LNCaP clone FGC (cell line): Measurements from ENCODE around the gene MSRB1.

Source experiments
- DNase-seq: peaks from one replicate; pipeline ENCODE4 v3.0.0-alpha.2; 2011; ENCODE audit warnings: low read depth
- H3K4me3 ChIP-seq: 2 replicates; pipeline ENCODE4 v1.5.1; 2011; ENCODE audit warnings: mild to moderate bottlenecking, low read depth, low read length, control low read depth
- CTCF ChIP-seq: IDR thresholded peaks from 2 replicates; pipeline ENCODE4 v1.5.1; 2012; ENCODE audit warnings: mild to moderate bottlenecking; ENCODE audit not compliant: control insufficient read depth, insufficient read depth; ENCODE audit errors: extremely low read depth

Gene MSRB1

GRCh38 chr16:1982991-1983543 is 40.1 kb upstream of the MSRB1 start:
- no peak for DNase-seq
- TF ChIP-seq CTCF: peak; percentile 31; the same call in 1 of the 2 replicates
- peak overlapping the region; percentile 54 for H3K4me3 ChIP-seq

DNA sequence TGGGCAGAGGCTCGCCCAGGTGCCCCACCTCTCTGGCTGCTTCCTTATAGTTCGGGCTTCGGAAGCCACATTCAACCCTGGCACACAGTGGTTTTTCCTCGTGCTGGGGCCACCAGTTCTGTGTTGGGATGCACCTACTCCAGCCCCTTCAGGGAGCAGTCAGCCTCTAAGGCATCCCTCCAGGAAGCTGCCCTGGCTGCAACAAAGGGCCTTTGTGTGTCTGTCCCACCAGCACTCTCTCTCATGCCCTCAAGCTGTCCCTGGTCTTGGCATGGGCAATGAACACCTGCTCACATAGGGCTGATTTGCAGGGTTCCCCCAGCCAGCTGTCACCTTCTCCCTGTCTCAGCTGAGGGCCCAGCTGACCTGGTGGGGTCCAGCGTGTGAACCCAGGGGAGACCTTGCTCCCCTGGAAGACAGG is 39.0 kb upstream of the MSRB1 start:
- no peak overlapping the region for H3K4me3 ChIP-seq
- no peak for TF ChIP-seq CTCF
- DNase-seq: no peak

DNA sequence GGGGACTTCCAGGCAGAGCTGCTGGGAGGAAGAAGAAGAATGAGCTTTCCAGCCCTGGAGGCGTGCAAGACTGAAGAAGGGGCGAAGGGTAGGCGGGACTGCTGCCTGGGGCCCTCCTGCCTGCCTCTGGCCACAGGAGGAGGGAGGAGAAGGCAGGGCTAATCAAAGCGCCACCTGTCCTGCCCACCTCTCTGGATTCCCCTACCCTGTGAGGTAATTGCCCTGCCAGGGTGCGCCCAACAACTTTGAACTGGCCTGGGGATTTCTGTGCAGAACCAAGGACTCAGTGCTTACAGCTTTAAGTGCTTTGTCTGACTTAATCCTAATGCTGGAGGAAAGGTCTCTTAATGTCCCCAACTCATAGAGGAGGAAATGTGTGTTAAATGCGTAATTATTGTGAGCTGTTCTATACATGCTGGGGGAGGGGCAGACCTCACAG is 38.4 kb upstream of the MSRB1 start, which contains the start of gene NOXO1:
NOXO1 (minus strand) TSS at position 72 of the 439 bp plus-strand sequence. CDS start 290 bp downstream, outside the sequence.
- H3K4me3 ChIP-seq: no peak within 1 kb of the TSS

DNA sequence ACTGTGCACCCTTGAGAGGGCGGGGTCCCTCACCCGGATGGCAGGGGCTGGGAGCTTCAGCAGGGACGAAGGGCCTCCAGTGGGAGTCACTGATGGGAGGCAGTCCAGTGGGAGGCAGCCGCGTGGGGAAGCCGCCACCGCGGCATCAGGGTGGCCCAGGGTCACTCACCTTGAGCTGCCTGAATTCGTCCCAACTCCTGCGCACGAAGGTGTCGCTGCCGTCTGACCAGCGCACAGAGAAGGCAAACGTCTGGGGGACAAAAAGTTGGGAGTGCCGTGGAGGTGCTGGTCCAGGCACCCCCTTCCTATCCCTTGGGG is 37.7 kb upstream of the MSRB1 start:
- no peak for TF ChIP-seq CTCF
- DNase-seq: no peak
- no peak overlapping the region for H3K4me3 ChIP-seq

More for the DNA sequence above, 38.4 kb upstream of the MSRB1 start, which contains the start of gene NOXO1:
- DNase-seq: no peak
- TF ChIP-seq CTCF: no peak

GRCh38 chr16:1980030-1980769 is 37.2 kb upstream of the MSRB1 start:
- H3K4me3 ChIP-seq: no peak overlapping the region
- DNase-seq: no peak
- no peak for TF ChIP-seq CTCF

DNA sequence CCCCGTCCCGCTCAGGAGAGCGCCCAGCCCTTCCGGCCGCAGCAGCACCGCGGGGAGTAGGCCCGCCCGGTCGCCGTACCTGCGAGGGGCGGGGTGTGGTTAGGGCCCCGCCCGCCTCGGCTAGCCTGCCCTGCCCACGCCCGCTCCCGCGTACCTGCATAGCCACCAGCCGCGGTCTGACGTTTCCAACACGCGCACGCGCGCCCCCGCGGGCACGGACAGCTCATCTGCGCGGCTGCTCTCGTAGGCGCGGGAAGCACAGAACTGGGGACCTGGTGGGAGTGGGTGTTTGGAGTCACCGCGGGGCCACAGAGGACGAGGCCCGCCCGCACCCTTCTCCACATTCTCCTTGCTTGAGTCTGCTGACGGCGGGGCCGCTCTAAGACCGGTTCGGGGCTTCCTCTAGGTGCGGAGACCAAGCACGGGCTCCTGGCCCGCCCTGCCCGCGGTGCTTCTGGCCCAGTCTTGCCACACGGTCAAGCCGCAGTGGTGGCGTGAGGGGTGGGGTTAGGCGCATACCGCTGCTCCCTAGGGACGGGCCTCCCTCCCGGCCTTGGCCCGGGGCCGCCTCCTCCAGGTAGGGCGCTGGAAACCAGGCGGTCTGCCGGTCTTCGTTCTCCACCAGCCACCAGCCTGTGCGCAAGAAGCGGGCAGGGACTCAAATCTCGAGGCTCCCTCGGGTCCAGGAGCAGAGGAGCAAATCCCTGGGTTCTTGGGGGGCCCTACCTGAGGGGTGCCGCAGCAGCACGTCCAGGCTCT is 36.5 kb upstream of the MSRB1 start:
- H3K4me3 ChIP-seq: no peak overlapping the region
- TF ChIP-seq CTCF: no peak
- DNase-seq: no peak
